ENCODE data around the gene RAPGEF4. TPM values are rescaled to one million over a fixed set of nuclear protein-coding genes. Genes with fewer than 3 reads are reported as not detected.

The RAPGEF4 gene
- total RNA-seq, 1 experiment from 2014 or later: 1.4 TPM

DNA sequence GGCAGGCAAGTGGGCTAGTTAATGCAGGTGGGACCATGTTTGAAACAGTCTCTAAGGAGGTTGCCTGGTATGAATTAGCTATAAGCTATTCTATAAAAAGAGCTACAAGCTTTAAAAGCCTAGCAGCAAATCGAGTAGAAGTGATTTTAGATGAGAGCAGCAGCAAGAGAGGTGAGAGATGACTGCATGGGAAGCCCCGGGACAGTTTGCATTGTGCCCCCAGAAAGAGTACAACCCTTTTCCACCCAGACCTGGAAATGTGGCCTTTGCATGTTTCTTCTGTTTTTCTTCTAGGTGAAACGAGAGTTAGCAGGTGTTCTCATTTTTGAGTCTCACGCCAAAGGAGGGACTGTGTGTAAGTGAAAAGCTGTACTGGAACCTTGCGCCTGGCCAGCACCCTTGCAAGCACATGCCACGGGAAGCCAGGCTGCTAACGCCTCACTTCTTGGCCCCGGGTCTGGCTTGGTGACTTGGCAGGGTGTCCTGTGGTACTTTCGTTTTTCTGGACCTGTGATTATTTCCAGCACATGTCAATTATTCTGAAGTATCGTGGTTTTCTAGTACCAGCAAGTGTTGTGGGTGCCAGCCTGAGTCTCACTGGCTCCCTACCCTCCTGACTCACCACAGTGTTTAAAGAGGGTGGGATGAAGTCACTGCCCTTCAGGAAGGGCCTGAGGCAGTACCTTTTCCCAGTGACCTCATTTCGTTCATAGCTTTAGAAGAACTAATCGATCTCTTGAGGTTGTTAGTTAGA is 249.7 kb downstream of the RAPGEF4 start:
- H3K18ac ChIP-seq (ENCODE audit: insufficient read length, low read depth, low read length): no peak overlapping the region
- no peak overlapping the region for H2BK120ac ChIP-seq (ENCODE audit: low read depth, low read length, poor library complexity, severe bottlenecking)
- no peak overlapping the region for H3K23ac ChIP-seq (ENCODE audit: insufficient read length, low read depth, low read length)
- H3K79me2 ChIP-seq (ENCODE audit: insufficient read depth, low read length): no peaks in the 10 kb centered on the region
- no peak overlapping the region for H2BK12ac ChIP-seq (ENCODE audit: insufficient read length, low read depth, low read length)
- no peak overlapping the region for H2AFZ ChIP-seq (ENCODE audit: low read length)
- H3T11ph ChIP-seq (ENCODE audit: low read length): no peak overlapping the region
- H4K20me1 ChIP-seq (ENCODE audit: control insufficient read depth, insufficient read depth, insufficient read length): no peaks in the 10 kb centered on the region
- no peaks in the 10 kb centered on the region for H3K23me2 ChIP-seq (ENCODE audit: insufficient read length, low read depth, low read length, poor library complexity, severe bottlenecking)
- no peak overlapping the region for H2AK5ac ChIP-seq (ENCODE audit: insufficient read length, low read length)
- no peak overlapping the region for H2BK20ac ChIP-seq (ENCODE audit: low read depth, low read length, poor library complexity, severe bottlenecking)
- H3K4me1 ChIP-seq (ENCODE audit: insufficient read depth, low read length): 0 out of 2 replicates have a peak, but pooled peaks cover under 1% of the 10 kb centered on the region
- no peak overlapping the region for H3K4me2 ChIP-seq (ENCODE audit: insufficient read depth, insufficient read length, low read length)
- H3K14ac ChIP-seq (ENCODE audit: insufficient read depth, low read length): no peak overlapping the region
- Mint-ChIP-seq H3K4me1 (peaks cover 0 to under 1% of the 10 kb centered on the region in 2 experiments; a peak in 1 of 4 replicates), H3K9me3 (no peaks in the 10 kb centered on the region), H3K4me3 (no peak overlapping the region), H3K27me3 (ENCODE audit: low read depth) (no peaks in the 10 kb centered on the region; the same call in 1 of the 2 replicates), H3K36me3 (ENCODE audit: insufficient read depth in 1 of 3, low read depth in 3 of 3) (no peaks in the 10 kb centered on the region), H3K27ac (no peak overlapping the region; a peak in 1 of 7 replicates)
- no peaks in the 10 kb centered on the region for H3K79me1 ChIP-seq (ENCODE audit: insufficient read depth, low read depth, low read length, poor library complexity, severe bottlenecking)
- H3K9me3 ChIP-seq (ENCODE audit: control insufficient read depth, low read depth, low read length): no peaks in the 10 kb centered on the region
- H3K56ac ChIP-seq (ENCODE audit: insufficient read length, low read depth, low read length): no peak overlapping the region
- H2BK5ac ChIP-seq (ENCODE audit: insufficient read length, low read length): no peak overlapping the region
- H3K27me3 ChIP-seq (ENCODE audit: insufficient read depth, low read length): no peaks in the 10 kb centered on the region
- H4K91ac ChIP-seq (ENCODE audit: insufficient read length, low read depth, low read length): no peak overlapping the region
- H3K27ac ChIP-seq (ENCODE audit: insufficient read length, low read depth, low read length): no peak overlapping the region
- H4K5ac ChIP-seq (ENCODE audit: insufficient read length, low read depth, low read length): no peak overlapping the region
- no peak overlapping the region for H3K9ac ChIP-seq (ENCODE audit: extremely low read depth, insufficient read length, low read length)
- H3K4ac ChIP-seq (ENCODE audit: low read depth, low read length): no peak overlapping the region
- H2BK15ac ChIP-seq (ENCODE audit: low read depth, low read length): no peak overlapping the region
- DNase-seq: no peak
- no CpG with 5 or more reads among the region's 12 CpGs for WGBS (ENCODE audit: extremely low coverage, insufficient read length, low lambda C conversion rate)
- H4K8ac ChIP-seq (replicated peaks; ENCODE audit: insufficient read length, low read depth, low read length): no peak overlapping the region
- TF ChIP-seq, protein P1, sequence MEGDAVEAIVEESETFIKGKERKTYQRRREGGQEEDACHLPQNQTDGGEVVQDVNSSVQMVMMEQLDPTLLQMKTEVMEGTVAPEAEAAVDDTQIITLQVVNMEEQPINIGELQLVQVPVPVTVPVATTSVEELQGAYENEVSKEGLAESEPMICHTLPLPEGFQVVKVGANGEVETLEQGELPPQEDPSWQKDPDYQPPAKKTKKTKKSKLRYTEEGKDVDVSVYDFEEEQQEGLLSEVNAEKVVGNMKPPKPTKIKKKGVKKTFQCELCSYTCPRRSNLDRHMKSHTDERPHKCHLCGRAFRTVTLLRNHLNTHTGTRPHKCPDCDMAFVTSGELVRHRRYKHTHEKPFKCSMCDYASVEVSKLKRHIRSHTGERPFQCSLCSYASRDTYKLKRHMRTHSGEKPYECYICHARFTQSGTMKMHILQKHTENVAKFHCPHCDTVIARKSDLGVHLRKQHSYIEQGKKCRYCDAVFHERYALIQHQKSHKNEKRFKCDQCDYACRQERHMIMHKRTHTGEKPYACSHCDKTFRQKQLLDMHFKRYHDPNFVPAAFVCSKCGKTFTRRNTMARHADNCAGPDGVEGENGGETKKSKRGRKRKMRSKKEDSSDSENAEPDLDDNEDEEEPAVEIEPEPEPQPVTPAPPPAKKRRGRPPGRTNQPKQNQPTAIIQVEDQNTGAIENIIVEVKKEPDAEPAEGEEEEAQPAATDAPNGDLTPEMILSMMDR (conservative IDR thresholded peaks at IDR 0.05): no peak
